DND-41 (cell line): ENCODE measurements around the gene NPSR1.

Experiments used
- ATAC-seq: fragments of 200-7000 bp; cut with Tn5 transposase; 3 replicates; pipeline ENCODE4 v1.9.1; 2021; ENCODE audit warnings: low read depth; ENCODE audit not compliant: insufficient read depth
- DNase-seq: peaks from one replicate; pipeline ENCODE4 v3.0.0-alpha.2; 2020
- H2AFZ ChIP-seq: 2 replicates; pipeline ENCODE4 v1.6.0; 2012; ENCODE audit warnings: low read depth, low read length
- H3K27ac ChIP-seq: 2 replicates; pipeline ENCODE4 v1.5.1; 2012; ENCODE audit warnings: low read length, inconsistent platforms
- H3K27me3 ChIP-seq: fragments of 200-600 bp; sonication (generic); 2 replicates; pipeline ENCODE4 v1.6.0; 2012; ENCODE audit warnings: low read length, mild to moderate bottlenecking, inconsistent platforms; ENCODE audit not compliant: insufficient read depth, poor library complexity
- H3K36me3 ChIP-seq: 2 replicates; pipeline ENCODE4 v1.5.1; 2012; ENCODE audit warnings: low read length, inconsistent platforms; ENCODE audit not compliant: insufficient read depth
- H3K4me1 ChIP-seq: 2 replicates; pipeline ENCODE4 v1.5.1; 2012; ENCODE audit warnings: mild to moderate bottlenecking, low read length; ENCODE audit not compliant: insufficient read depth
- H3K4me2 ChIP-seq: 2 replicates; pipeline ENCODE4 v1.6.0; 2012; ENCODE audit warnings: mild to moderate bottlenecking, moderate library complexity, low read length, inconsistent platforms; ENCODE audit not compliant: insufficient read depth
- H3K4me3 ChIP-seq, 2 experiments: fragments of 200-600 bp in 1 of 2; shearing (Covaris generic) in 1 of 2; 2 replicates each; pipeline ENCODE4 v1.5.1; 2012 to 2016; ENCODE audit warnings: inconsistent platforms in 2 of 2, low read length in 2 of 2, mild to moderate bottlenecking in 2 of 2, low read depth in 1 of 2, moderate library complexity in 1 of 2
- H3K79me2 ChIP-seq: 2 replicates; pipeline ENCODE4 v1.6.0; 2012; ENCODE audit warnings: low read length, inconsistent platforms; ENCODE audit not compliant: insufficient read depth
- H3K9ac ChIP-seq: 2 replicates; pipeline ENCODE4 v1.6.0; 2012; ENCODE audit warnings: low read depth, mild to moderate bottlenecking, inconsistent platforms, low read length, moderate library complexity
- H3K9me3 ChIP-seq: 2 replicates; pipeline ENCODE4 v1.5.1; 2012; ENCODE audit warnings: low read length, moderate library complexity, mild to moderate bottlenecking, inconsistent platforms; ENCODE audit not compliant: insufficient read depth, severe bottlenecking
- H4K20me1 ChIP-seq: 2 replicates; pipeline ENCODE4 v1.6.0; 2012; ENCODE audit warnings: low read length; ENCODE audit not compliant: insufficient read depth
- CTCF ChIP-seq: IDR thresholded peaks from 2 replicates; pipeline ENCODE4 v1.5.1; 2012; ENCODE audit warnings: borderline replicate concordance, low read length, moderate library complexity, mild to moderate bottlenecking; ENCODE audit not compliant: poor library complexity, severe bottlenecking; ENCODE audit errors: extremely low read depth
- EZH2 ChIP-seq: IDR thresholded peaks from 3 replicates; pipeline ENCODE4 v1.6.1; 2012; ENCODE audit warnings: borderline replicate concordance, low read depth, mild to moderate bottlenecking, moderate library complexity, low read length, inconsistent platforms; ENCODE audit not compliant: severe bottlenecking

NPSR1 gene

DNA sequence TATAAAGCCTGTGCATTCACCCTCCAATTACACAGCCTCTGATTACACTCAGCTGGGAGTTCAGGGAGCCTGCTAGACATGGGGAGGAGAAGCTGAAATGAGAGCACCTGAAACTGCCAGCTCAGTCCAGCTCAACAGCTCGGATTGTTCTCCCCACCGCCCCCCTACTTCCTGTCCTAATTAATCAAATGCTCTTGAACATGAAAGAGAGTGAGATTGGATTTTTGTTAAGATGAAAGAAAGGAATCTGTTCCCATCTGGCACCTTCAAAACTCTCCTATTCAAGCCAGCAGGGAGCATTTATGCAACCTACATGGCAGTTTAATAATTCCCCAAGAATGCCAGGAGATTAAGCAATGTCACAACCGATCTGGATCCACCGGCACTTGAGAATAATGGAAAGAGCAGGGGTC, 98.0 kb downstream of the NPSR1 start:
- no peak for ATAC-seq
- H4K20me1 ChIP-seq = no peaks in the 10 kb centered on the region
- H3K4me3 ChIP-seq = no peak overlapping the region
- no peaks in the 10 kb centered on the region for H3K9me3 ChIP-seq
- TF ChIP-seq EZH2 (no peak), CTCF (no peak)
- H3K27ac ChIP-seq = no peak overlapping the region
- no peaks in the 10 kb centered on the region for H3K4me1 ChIP-seq
- no peak overlapping the region for H3K9ac ChIP-seq
- H3K27me3 ChIP-seq = no peaks in the 10 kb centered on the region
- no peak for DNase-seq
- H3K4me2 ChIP-seq = no peak overlapping the region
- no peaks in the 10 kb centered on the region for H3K36me3 ChIP-seq
- no peak overlapping the region for H2AFZ ChIP-seq
- H3K79me2 ChIP-seq = no peaks in the 10 kb centered on the region

DNA sequence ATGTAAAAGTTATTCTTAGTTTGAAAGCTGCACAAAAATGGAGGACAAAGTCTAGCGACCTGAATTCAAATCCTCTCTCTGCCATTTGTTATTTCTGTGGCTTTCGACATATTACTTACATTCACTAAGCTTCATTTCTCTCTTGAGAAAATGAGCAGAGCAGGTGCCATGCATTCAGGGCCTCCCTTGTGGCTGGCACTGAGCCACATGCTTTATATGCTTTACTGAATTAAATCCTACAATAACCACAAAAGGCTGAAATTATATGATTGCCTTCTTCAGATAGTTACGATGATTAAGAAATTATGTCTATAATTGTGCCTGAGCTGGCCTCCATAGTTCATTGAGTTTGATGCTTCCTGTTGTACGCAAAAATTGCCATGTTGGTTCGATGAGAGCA, 98.7 kb downstream of the NPSR1 start:
- ATAC-seq = no peak
- no peaks in the 10 kb centered on the region for H3K79me2 ChIP-seq
- no peak for TF ChIP-seq CTCF
- no peak for TF ChIP-seq EZH2
- no peaks in the 10 kb centered on the region for H3K9me3 ChIP-seq
- H4K20me1 ChIP-seq = no peaks in the 10 kb centered on the region
- no peak overlapping the region for H3K9ac ChIP-seq
- no peaks in the 10 kb centered on the region for H3K36me3 ChIP-seq
- H3K4me2 ChIP-seq = no peak overlapping the region
- H3K4me3 ChIP-seq = no peak overlapping the region
- H2AFZ ChIP-seq = no peak overlapping the region
- H3K27ac ChIP-seq = no peak overlapping the region
- H3K27me3 ChIP-seq = no peaks in the 10 kb centered on the region
- DNase-seq = no peak
- no peaks in the 10 kb centered on the region for H3K4me1 ChIP-seq

GRCh38 chr7:34757570-34758110, 99.6 kb downstream of the NPSR1 start:
- no peak overlapping the region for H3K9ac ChIP-seq
- H3K36me3 ChIP-seq = no peaks in the 10 kb centered on the region
- H3K4me3 ChIP-seq = no peak overlapping the region
- H3K79me2 ChIP-seq = no peaks in the 10 kb centered on the region
- H2AFZ ChIP-seq = no peak overlapping the region
- DNase-seq (no peak), ATAC-seq (no peak)
- H3K4me2 ChIP-seq = no peak overlapping the region
- H3K4me1 ChIP-seq = no peaks in the 10 kb centered on the region
- no peaks in the 10 kb centered on the region for H3K9me3 ChIP-seq
- H4K20me1 ChIP-seq = no peaks in the 10 kb centered on the region
- H3K27ac ChIP-seq = no peak overlapping the region
- TF ChIP-seq EZH2 (no peak), CTCF (no peak)
- no peaks in the 10 kb centered on the region for H3K27me3 ChIP-seq

GRCh38 chr7:34758111-34758601, 100.1 kb downstream of the NPSR1 start:
- Histone ChIP-seq H3K27ac (no peak overlapping the region), H2AFZ (no peak overlapping the region), H3K4me1 (no peaks in the 10 kb centered on the region), H3K4me2 (no peak overlapping the region), H3K9me3 (no peaks in the 10 kb centered on the region), H4K20me1 (no peaks in the 10 kb centered on the region), H3K9ac (no peak overlapping the region), H3K36me3 (no peaks in the 10 kb centered on the region), H3K27me3 (no peaks in the 10 kb centered on the region), H3K4me3 (no peak overlapping the region), H3K79me2 (no peaks in the 10 kb centered on the region)
- ATAC-seq = no peak
- no peak for DNase-seq
- no peak for TF ChIP-seq EZH2
- no peak for TF ChIP-seq CTCF
